Measurements from ENCODE around the gene TFAP2A.

Gene TFAP2A

DNA sequence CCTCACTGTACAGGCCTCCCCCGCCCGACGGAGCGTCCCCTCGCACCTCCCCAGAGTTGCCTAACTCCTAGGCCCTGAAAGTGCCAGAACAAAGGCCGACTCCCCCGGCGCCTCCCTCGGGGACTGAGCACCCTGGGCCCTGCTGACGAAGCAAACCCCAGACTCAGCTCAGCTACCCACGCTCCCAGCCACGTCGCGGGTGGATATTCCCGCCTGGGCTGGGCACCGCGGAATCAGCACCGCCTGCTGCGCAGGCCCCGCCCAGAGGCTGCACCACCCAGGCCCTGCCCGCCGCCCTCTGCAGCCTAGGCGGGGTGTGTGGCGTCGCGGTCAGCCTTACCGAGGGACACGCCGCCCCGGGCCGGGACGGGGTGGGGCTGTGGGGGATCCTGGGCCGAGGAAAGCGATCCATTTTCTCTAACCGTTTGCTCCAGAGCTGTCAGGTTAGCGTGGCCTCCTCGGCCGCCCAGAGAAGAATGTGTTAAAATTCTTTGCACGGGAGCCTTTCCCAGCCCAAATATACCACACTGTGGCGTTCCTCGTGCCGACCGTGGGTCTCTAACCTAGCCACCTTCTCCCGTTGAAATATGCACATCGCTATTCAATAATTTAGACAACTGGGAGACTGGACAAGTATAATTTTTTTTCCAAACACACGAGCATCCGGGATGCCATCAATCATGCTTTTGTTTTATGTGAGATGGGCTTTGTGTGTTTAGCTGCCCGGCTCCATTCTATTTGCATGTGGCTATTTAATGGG lies 31.4 kb downstream of the TFAP2A start:
- no peak for DNase-seq (ENCODE audit: low read depth in 2 of 2)

DNA sequence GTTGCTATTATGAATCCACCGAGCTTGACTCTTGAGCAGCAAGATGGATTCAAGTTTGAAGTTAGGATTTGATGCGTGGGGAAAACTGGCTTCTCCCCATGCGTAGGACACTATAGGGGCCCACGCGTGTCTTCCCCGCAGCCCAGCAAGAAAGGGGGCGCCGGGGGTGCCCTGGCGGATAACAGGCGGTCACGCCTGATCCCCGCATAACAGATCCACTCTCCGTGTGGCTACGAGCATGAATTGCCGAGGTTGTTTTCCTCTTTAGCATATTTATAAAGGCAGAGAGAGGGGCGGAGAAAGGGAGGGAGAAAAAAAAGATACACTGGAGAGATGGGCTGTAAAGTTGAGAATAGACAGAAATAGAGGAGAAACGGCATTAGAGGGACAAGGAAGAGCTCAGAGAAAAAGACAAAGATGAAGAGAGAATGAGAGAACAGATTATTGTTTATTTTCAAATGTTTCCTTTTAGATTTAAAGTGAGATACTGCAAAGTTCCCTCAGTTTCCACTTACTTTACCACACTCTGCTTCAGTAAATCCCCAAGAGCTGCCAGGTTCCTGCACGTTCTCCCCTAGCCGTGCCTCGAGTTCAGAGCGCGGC lies 32.0 kb downstream of the TFAP2A start:
- no peak for DNase-seq (ENCODE audit: low read depth in 2 of 2)

DNA sequence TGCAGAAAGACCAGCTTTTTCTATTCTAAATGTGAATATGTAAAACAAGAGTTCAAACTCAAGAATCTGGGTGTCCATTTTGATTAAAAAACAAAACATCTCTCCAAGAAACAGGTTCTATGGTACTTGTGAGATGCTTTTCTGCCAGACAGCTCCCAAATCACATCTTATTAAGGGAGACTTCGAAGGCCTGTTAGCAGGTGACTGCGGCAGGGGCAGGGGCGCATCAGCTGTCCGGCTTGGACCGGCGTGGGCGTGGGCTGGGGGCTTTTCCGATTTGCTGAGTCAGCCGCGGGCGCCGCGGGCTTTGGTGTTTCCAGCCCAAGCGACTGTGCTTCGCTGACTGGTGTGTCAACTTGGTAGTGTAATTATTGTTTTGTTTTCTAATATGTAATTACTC lies 32.6 kb downstream of the TFAP2A start:
- no peak for DNase-seq (ENCODE audit: low read depth in 2 of 2)

DNA sequence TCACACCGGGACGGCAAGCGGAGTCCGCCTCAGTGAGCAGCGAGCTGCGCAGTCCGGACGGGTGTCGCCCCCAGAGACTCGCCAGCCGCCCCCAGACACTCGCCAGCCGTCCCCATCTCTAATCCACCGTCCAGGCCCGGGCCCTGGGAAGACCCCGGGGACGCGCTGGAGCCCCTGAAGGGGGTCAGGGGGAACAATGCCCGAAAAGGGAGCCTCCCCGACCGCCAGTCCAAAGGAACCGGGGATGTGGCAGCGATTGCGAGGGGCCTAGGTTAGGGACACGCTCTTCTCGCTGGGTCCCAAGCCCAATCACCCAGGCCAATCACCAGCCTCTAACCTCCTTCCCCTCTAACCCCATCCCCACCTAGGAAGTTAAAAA lies 33.1 kb downstream of the TFAP2A start:
- DNase-seq (ENCODE audit: low read depth in 2 of 2): no peak

DNA sequence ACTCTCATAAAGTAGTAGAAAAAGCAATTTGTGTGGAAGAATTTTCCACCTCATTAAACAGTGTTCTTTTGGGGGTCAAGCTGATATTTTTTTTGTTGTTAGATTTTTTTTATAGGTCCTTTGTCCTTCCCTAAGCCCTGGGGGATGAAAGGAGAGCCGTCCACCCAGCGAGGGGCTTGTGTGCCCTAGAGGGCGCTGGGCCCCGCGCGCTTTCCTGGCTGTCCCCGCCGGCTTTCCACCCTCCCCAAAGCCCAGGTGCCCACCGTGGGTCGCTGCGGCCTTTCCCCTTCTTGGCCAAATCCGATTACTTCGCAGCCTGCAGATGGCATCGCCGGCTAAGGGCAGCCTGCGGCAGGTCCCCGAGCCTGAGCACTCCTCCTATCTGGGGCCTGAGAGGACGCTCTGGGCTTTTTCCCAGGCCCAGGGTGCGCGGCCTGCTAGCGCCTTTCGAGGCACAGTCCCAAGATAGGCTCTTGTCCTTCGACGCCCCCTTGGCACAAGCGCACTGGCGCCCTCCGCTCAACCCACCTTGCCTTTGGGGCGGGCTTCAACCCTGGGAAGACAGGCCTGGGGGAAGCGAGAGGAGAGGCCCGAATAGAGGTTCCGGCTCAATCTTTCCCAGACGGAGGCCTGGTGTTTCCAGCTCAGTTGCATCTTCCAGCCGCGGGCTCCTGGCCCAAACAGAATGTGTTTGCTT lies 33.6 kb downstream of the TFAP2A start:
- DNase-seq (ENCODE audit: low read depth in 2 of 2): no peak

DNA sequence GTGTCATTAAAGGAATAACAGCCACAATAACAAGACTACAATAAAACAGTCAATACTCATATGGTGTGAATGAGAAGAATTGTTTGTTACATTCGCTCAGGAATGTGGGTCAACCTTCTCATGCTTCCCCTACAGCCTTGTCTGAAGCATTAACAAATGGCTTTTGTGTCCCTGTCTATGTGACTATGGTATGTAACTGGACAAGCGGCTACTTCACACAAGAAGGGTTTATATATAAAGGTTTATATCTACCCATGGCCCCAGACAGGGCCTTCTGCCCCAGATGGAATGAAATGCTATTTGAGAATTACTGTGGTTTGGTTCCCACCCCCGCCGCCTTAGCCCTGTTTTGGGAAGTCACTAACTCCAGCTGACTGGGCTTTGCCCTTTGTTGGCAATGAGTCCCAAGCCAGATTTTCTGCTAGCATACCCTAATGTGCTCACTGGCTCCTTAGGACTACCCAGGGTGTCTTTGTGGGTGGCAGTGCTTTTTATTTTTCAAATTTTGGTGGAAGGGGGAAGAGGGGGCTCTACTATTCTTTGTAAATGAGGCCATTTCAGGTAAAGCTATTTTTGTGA lies 39.4 kb downstream of the TFAP2A start:
- no peak for DNase-seq (ENCODE audit: low read depth in 2 of 2)

DNA sequence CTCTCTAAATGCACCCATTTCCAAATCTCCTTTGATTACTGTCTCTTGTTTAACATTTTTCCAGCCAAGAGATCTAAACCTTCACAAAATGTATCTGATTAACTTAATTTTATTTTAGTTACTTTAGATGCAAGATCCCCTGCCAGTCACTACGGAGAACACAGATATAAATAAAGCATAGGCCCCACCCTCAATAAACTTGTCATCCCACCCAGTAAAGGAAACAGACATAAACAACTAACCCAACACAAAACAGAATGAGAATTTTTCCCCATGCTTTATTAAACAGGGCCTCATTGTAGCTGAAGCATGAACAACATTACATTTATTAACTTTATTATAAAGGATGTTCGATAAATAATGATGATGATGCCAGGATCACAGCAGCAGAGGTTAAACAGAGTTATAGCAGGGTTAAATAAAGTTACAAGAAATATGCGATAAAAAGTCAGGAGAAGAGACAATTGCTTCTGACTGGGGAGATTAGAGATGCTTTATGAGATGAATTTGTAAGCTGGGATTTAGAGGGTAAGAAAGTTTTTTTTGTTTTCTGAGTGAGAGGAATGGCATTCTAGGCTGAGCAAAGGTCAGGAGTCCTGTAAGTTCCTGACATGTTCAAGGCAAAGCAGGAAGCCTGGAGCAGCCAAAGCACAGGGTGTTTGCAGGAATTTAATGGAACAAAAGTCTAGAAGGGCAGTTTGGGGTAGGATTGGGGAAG lies 41.1 kb downstream of the TFAP2A start:
- no peak for DNase-seq (ENCODE audit: low read depth in 2 of 2)

DNA sequence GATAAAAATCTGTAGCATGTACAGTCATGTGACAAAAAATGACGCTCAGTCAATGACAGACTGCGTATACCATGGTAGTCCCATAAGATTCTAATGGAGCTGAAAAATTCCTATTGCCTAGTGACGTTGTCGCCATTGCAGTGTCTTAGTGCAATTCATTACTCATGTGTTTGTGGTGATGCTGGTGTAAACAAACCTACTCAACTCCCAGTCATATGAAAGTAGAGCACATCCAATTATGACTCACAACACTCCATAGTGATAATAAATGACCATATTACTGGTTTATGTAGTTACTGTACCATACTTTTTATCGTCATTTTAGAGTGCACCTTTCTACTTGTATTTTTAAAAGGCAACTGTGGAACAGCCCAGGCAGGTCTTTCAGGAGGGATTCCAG lies 45.0 kb downstream of the TFAP2A start:
- no peak for DNase-seq (ENCODE audit: low read depth in 2 of 2)

DNA sequence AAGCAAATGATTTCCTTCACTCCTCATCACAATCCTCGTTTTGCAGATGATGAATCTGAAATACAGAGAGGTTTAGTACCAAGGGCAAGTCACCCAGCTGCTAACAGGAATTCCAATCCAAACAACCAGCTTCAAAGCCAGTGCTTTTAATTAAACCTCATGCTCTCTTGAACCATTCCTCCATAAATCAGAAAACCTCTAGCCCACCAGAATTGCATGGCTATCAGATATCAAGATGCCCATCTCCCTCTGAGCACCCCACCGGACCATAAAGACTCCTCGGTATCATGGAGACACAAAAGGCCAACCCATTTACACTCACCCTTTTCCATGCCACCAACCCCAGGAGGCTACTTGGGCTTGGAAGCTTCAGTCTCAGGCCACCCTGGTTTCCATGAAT lies 46.0 kb downstream of the TFAP2A start:
- DNase-seq (ENCODE audit: low read depth in 2 of 2): no peak

DNA sequence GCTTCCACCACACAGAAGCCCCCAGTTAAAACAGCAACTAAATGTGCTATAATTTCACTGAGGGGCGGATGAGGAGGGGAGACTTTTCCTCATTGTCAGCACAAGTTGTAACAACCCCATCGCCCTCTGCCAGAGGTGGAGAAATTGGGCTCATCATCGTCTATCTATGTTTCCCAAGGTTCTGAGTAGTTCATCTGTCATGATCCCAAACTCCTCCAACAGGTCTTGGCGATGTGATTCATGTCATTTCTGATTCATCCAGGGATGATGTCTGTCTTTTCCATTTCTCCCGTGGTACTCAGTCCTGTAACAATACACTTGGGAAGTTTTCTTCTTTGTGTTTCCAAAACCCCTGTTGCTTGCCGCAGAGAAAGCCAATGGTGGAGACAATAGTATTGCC lies 51.0 kb downstream of the TFAP2A start:
- no peak for DNase-seq (ENCODE audit: low read depth in 2 of 2)

DNA sequence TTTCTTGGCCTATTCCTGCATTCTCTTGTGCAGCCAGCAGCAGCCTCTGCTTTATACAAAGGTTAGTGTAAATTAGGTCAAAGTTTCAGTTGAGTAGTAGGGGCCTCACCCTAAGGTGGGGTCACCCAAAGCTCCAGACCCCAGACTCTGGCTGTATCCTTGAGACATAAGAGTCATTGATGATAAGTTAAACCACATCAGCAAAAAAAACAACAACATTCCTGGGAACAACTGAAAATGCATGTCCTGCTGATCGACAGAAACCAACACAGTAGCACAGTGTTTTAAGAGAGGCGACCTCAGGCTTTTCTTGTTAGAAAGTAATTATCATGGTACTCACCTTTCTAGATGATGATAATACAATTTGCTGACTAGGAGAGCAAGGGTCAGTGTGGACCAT lies 52.6 kb downstream of the TFAP2A start:
- DNase-seq (ENCODE audit: low read depth in 2 of 2): no peak

DNA sequence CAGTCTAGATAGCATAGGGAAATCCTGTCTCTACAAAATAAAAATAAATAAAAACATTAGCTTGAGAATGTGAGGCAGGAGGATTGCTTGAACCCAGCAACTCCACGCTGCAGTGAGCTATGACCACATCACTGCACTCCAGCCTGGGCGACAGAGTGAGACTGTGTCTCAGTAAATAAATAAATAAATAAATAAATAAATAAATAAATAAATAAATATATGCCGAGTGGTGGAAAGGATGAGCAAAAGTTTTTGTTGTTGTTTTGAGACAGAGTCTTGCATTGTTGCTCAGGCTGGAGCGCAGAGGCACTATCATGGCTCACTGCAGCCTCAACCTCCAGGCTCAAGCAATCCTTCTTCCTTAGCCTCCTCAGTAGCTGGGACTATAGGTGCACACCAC lies 53.4 kb downstream of the TFAP2A start:
- no peak for DNase-seq (ENCODE audit: low read depth in 2 of 2)

DNA sequence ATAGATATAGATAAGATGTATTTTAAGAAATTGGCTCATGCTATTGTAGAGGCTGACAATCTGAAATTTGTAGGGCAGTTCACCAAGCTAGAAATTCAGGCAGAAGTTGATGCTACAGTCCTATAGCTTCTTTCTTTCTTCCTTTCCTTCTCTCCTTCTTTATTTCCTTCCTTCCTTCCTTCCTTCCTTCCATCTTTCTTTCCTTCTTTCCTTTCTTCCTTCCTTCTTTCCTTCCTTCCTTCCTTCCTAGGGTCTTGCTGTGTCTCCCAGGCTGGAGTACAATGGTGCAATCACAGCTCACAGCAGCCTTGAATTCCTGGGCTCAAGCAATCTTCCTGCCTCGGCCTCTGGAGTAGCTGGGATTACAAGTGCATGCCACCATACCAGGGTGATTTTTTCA lies 55.3 kb downstream of the TFAP2A start:
- no peak for DNase-seq (ENCODE audit: low read depth in 2 of 2)

DNA sequence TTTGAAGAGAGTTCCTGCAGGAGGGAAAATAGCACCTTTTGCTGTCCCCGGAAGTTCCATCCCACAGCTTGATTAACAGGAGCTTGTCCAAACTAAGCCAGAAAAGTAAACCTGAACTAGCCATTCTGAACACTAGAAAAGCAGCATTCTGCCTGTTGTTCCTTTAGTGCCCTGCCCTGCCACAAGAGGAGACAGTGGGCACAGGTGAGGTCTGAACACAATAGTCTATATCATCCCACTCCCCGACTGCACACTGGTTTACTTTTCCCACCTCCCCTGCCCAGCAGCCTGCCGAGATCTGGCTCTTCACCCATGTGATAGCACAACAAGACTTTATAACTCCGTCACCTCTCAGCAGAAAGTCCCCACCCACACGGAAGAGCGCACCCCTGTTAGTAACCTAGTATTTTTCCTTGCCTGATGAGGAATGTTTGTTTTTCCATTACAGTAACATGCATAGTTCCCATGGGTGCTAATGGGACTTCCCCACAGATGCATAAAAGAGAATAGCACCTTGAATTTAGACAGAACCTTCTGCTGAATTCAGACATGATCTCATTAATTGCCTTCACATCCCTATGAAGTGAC lies 59.7 kb downstream of the TFAP2A start:
- DNase-seq (ENCODE audit: low read depth in 2 of 2): no peak

DNA sequence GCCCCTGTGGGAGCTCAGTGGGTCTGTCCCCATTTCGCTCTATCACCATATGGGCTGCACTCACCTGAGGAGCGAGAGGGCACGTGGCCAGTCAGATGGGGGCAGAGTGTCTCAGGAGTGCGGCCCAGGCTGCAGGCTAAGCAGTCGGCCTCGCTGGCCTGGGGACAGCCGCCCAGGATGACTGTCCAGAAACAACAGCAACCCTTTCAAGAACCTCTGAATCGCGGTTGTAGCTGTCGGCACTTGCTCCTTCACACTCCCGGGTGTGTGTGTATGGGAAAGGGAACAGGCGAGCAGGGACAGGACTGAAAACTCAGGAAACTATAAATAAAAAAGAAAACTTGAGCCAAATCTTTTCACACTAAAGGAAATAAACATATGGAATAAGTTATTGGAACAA lies 63.1 kb downstream of the TFAP2A start:
- DNase-seq (ENCODE audit: low read depth in 2 of 2): no peak

DNA sequence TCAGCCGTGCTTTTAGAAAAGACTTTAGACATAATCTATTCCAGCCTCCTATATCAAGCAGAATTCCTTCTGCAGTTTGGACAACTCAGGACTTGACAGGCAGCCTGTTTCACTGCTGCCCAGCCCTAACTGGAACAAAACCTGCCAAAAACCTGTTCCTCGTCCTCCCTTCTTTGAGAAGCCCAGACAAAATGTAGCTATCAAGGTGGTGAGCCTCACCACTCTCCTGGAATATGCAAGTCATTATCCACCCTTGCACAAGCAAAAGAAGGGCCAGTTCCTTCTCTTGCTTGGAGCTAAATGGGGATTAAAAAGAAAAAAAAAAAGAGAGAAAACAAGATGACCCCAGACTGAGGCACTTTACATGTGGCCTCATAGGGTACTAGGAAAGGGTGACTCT lies 64.2 kb downstream of the TFAP2A start:
- no peak for DNase-seq (ENCODE audit: low read depth in 2 of 2)

DNA sequence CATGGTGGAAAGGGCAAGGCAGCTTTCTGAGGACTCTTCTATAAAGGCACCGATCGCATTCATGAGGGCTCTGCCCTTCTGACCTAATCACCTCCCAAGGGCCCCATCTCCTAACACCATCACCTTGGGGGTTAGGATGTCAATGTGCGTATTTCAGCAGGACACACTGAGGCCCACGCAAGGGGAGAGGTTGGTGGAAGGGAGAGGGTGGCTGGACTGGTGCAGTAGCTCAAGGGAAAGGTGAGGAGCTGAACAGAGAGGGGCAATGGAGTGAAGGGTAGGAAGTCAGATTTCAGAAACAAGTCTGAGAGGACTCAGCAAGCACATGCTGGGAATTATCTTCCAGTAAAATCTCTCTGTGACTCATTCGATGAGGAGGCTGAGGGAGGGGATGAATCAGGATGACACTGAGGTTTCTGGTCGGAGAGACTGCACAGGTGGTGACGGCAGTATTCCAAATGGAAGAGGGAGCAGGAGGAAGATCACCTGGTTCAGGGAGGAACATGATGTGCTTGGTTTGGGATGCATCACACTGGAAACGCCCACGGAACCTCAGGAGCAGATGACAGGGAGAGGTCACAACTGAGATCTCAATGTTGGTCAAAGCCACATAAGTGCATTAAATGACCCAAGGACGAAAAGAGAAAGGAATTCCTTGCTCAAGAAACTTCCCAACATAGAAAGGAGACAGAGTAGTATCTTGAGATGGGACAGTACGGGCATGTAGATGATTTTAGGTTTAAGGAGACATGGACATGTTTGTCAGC lies 67.1 kb downstream of the TFAP2A start:
- DNase-seq (ENCODE audit: low read depth in 2 of 2): no peak

All from stimulated activated CD8-positive, alpha-beta memory T cell treated with anti-CD3 and anti-CD28 coated beads, Interleukin-7, amount 100 ng/mL, for 1 hour (primary cell).